ENCODE data around the gene EXOC7. TPM values are rescaled to one million over a fixed set of nuclear protein-coding genes. Genes with fewer than 3 reads are reported as not detected.

EXOC7 gene
- total RNA-seq, 3 donors from 2014 or later (not counting 1 experiment from before 2014, with no cell fraction given) = 130 to 149 (median 142) TPM

DNA sequence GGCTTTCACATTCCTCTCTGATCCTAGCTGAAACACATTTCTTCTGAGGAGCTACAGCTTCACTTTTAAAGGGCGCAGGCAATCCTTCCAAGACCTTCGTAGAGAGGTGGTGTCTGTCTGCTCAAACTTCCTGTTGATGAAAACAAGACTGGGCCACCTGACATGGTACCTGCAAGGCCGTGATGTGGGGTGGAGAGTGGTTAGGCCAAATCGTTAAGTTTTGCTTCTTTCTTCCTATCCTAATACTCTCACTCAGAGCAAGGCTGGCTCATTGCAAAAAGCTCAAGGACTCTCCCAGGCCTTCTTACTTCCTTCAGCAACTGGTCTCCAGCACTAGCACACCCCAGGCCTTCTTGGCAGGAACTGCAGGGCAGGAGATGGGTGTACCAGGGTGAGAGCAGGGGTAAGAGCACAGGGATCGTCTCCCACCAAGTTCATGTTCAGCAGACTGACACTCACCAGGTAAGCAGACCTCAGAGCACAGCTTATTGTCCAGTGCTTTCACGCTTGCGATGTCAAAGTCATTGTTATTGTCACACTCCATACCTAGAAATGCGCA lies 48.4 kb upstream of the EXOC7 start:
- Histone ChIP-seq H3K27ac (ENCODE audit: low read length) (no peak overlapping the region), H3K36me3 (ENCODE audit: control insufficient read depth, insufficient read depth, low read length) (no peaks in the 10 kb centered on the region), H3K4me1 (ENCODE audit: control insufficient read depth, insufficient read depth, low read length) (peaks cover 7% of the 10 kb centered on the region), H3K4me3 (ENCODE audit: low read length) (no peak overlapping the region), H3K27me3 (ENCODE audit: control insufficient read depth, insufficient read depth, low read length) (no peaks in the 10 kb centered on the region), H3K9me3 (ENCODE audit: control insufficient read depth, insufficient read depth, low read length) (no peaks in the 10 kb centered on the region)
- H3K36me3 Mint-ChIP-seq = no peaks in the 10 kb centered on the region
- intact Hi-C loops (cut with micrococcal nuclease) = no loop called here
- no peaks in the 10 kb centered on the region for H3K27me3 Mint-ChIP-seq (ENCODE audit: low read depth in 2 of 2)
- H3K4me3 Mint-ChIP-seq = no peak overlapping the region
- TF ChIP-seq, protein P1, sequence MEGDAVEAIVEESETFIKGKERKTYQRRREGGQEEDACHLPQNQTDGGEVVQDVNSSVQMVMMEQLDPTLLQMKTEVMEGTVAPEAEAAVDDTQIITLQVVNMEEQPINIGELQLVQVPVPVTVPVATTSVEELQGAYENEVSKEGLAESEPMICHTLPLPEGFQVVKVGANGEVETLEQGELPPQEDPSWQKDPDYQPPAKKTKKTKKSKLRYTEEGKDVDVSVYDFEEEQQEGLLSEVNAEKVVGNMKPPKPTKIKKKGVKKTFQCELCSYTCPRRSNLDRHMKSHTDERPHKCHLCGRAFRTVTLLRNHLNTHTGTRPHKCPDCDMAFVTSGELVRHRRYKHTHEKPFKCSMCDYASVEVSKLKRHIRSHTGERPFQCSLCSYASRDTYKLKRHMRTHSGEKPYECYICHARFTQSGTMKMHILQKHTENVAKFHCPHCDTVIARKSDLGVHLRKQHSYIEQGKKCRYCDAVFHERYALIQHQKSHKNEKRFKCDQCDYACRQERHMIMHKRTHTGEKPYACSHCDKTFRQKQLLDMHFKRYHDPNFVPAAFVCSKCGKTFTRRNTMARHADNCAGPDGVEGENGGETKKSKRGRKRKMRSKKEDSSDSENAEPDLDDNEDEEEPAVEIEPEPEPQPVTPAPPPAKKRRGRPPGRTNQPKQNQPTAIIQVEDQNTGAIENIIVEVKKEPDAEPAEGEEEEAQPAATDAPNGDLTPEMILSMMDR (IDR thresholded peaks at IDR 0.05) = no peak
- no peak for ATAC-seq
- peak in 1 of 2 donors; percentile 76 for DNase-seq
- peaks cover 5 to 6% of the 10 kb centered on the region in 2 donors for H3K4me1 Mint-ChIP-seq
- WGBS (ENCODE audit: insufficient coverage) = 91% methylated on average over 6 of the region's 8 CpGs
- no peaks in the 10 kb centered on the region for H3K9me3 Mint-ChIP-seq
- no peak overlapping the region for H3K27ac Mint-ChIP-seq

DNA sequence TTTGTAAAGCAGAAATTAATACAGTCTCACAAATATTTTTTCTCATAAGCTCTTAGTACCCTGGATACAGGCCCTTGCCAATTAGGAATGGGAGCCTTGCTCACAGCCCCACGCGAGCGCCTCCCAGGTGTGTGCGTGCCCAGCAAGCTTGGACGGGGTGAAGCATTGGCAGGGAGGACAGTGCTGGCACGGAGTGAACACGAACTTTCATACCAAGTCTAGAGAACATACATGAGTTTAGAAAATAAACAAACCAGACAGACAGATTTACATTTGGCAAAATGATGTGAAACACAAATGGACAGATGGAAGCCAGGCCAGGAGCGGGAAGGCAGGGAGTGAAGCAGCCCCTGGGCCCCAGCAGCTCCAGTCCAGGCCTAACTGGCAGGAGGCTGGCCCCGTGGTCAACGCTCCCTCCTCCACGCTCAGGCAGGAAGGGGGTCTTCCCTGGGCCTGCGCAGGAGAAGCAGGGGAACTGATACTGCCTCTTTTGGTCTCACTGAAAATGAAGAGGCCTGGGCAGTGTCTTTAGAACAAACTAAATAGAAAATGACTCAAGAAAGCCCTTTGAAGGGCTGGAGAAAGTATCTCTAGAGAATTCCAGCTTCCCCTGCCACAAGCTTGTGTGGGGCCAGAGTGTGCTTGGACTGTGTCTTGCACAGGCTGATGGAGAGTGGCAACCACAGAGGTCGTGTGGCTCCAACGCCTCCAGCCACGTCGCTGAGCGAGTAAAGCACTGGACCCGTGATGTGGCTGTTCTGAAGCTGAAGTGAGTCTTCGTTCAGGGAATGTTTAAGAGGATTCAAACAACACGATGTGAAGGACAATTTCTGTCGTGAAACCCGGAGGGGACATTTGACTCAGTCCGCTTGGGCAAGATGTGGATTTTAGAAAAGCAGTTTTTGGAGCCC lies 47.4 kb upstream of the EXOC7 start:
- no peaks in the 10 kb centered on the region for H3K9me3 Mint-ChIP-seq
- H3K4me3 Mint-ChIP-seq = no peak overlapping the region
- no peak for ATAC-seq
- H3K36me3 ChIP-seq (ENCODE audit: control insufficient read depth, insufficient read depth, low read length) = no peaks in the 10 kb centered on the region
- TF ChIP-seq, protein P1 (IDR thresholded peaks at IDR 0.05) = no peak
- 90% methylated on average over 23 of the region's 23 CpGs for WGBS (ENCODE audit: insufficient coverage)
- DNase-seq = no peak
- no peak overlapping the region for H3K27ac Mint-ChIP-seq
- no peaks in the 10 kb centered on the region for H3K27me3 Mint-ChIP-seq (ENCODE audit: low read depth in 2 of 2)
- no peaks in the 10 kb centered on the region for H3K36me3 Mint-ChIP-seq
- no peaks in the 10 kb centered on the region for H3K9me3 ChIP-seq (ENCODE audit: control insufficient read depth, insufficient read depth, low read length)
- intact Hi-C loops (cut with micrococcal nuclease) = no loop called here
- H3K27ac ChIP-seq (ENCODE audit: low read length) = no peak overlapping the region
- H3K4me1 Mint-ChIP-seq = peaks cover 16% of the 10 kb centered on the region in 2 donors
- peaks cover 17% of the 10 kb centered on the region for H3K4me1 ChIP-seq (ENCODE audit: control insufficient read depth, insufficient read depth, low read length)
- no peak overlapping the region for H3K4me3 ChIP-seq (ENCODE audit: low read length)
- no peaks in the 10 kb centered on the region for H3K27me3 ChIP-seq (ENCODE audit: control insufficient read depth, insufficient read depth, low read length)

DNA sequence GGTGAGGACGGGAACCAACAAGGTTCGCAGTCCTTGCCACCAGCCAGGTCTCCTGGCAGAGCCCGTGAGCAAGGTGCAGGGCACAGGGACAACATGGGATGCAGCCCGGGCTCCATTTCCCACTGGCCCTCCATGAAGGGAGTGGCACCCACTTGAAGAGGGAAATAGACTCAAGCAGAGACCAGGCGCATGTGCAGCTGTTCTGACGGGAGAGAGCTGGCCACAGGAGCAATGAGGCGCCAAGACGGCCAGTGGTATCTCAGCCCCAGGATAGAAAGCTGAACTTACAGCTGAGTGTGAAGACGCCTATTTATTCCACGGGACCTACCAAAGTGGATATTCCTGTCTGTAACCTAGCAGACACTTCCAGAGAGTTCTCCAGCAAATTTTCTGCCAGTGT lies 45.6 kb upstream of the EXOC7 start:
- peaks cover 31% of the 10 kb centered on the region in 2 donors for H3K4me1 Mint-ChIP-seq
- no peaks in the 10 kb centered on the region for H3K27me3 Mint-ChIP-seq (ENCODE audit: low read depth in 2 of 2)
- Histone ChIP-seq H3K27me3 (ENCODE audit: control insufficient read depth, insufficient read depth, low read length) (no peaks in the 10 kb centered on the region), H3K27ac (ENCODE audit: low read length) (no peak overlapping the region), H3K4me1 (ENCODE audit: control insufficient read depth, insufficient read depth, low read length) (peaks cover 34% of the 10 kb centered on the region), H3K4me3 (ENCODE audit: low read length) (no peak overlapping the region), H3K36me3 (ENCODE audit: control insufficient read depth, insufficient read depth, low read length) (no peaks in the 10 kb centered on the region), H3K9me3 (ENCODE audit: control insufficient read depth, insufficient read depth, low read length) (no peaks in the 10 kb centered on the region)
- H3K36me3 Mint-ChIP-seq = no peaks in the 10 kb centered on the region
- TF ChIP-seq, protein P1 (IDR thresholded peaks at IDR 0.05) = no peak
- intact Hi-C loops (cut with micrococcal nuclease) = no loop called here
- no peak for DNase-seq
- 95% methylated on average over 10 of the region's 10 CpGs for WGBS (ENCODE audit: insufficient coverage)
- ATAC-seq = no peak
- peak overlapping the region; percentile 36 to 64 for H3K27ac Mint-ChIP-seq
- H3K9me3 Mint-ChIP-seq = no peaks in the 10 kb centered on the region
- no peak overlapping the region for H3K4me3 Mint-ChIP-seq

All from natural killer cell (primary cell).